ENCODE data around the gene IFNA14. TPM values are rescaled to one million over a fixed set of nuclear protein-coding genes. Genes with fewer than 3 reads are reported as not detected.
"Not testable (repeated sequence)": the region's sequence is repeated elsewhere in the genome, so short reads cannot be mapped to it uniquely, and the experiment has no call there.

The IFNA14 gene
- total RNA-seq, 1 donor from 2014 or later: not detected

- peak overlapping the region; percentile 73 for H3K27ac Mint-ChIP-seq (ENCODE audit: unreplicated experiment)
- TF ChIP-seq CTCF (conservative IDR thresholded peaks at IDR 0.05): peak; percentile 71
- not testable (repeated sequence) for H3K27me3 Mint-ChIP-seq (ENCODE audit: low read depth); H3K4me1 Mint-ChIP-seq; H3K4me3 Mint-ChIP-seq; H3K36me3 Mint-ChIP-seq (ENCODE audit: low read depth); H3K9me3 Mint-ChIP-seq
- DNase-seq (ENCODE audit: low read depth, low spot score): peak; percentile 15
These were observed 44.7 kb downstream of the IFNA14 start for GRCh38 chr9:21194867-21195776.

Other genes with a start within 250 kb of the IFNA14 start
- gene HACD4, start 208.4 kb downstream of the IFNA14 start, total RNA-seq: 0.72 and 0.75 TPM in 2 replicates
- gene IFNB1, start 162.1 kb downstream of the IFNA14 start, total RNA-seq: not detected in 2 replicates
- gene IFNW1, start 98.2 kb downstream of the IFNA14 start, total RNA-seq: not detected in 2 replicates
- gene IFNA21, start 73.3 kb downstream of the IFNA14 start, total RNA-seq: not detected in 2 replicates
- gene IFNA4, start 52.4 kb downstream of the IFNA14 start, total RNA-seq: not detected in 2 replicates
- gene IFNA7, start 37.8 kb downstream of the IFNA14 start, total RNA-seq: not detected in 2 replicates
- gene IFNA10, start 32.9 kb downstream of the IFNA14 start, total RNA-seq: not detected in 2 replicates
- gene IFNA16, start 22.7 kb downstream of the IFNA14 start, total RNA-seq: not detected in 2 replicates
- not detected in 2 replicates for gene IFNA17, start 11.8 kb downstream of the IFNA14 start, total RNA-seq
- not detected in 2 replicates for gene IFNA5, start 65.3 kb upstream of the IFNA14 start, total RNA-seq
- gene KLHL9, start 95.4 kb upstream of the IFNA14 start, total RNA-seq: 31.0 and 31.7 TPM in 2 replicates
- not detected in 2 replicates for gene IFNA6, start 110.9 kb upstream of the IFNA14 start, total RNA-seq
- not detected in 2 replicates for gene IFNA13, start 128.1 kb upstream of the IFNA14 start, total RNA-seq
- not detected in 2 replicates for gene IFNA2, start 145.4 kb upstream of the IFNA14 start, total RNA-seq
- not detected in 2 replicates for gene IFNA8, start 169.1 kb upstream of the IFNA14 start, total RNA-seq
- gene IFNA1, start 200.4 kb upstream of the IFNA14 start, total RNA-seq: not detected in 2 replicates
- gene IFNE, start 242.3 kb upstream of the IFNA14 start, total RNA-seq: 0.16 TPM in 1 of 2 replicates, not detected in the other

Measured in neural crest cell (in vitro differentiated cells).